Activated naive CD4-positive, alpha-beta T cell treated with anti-CD3 and anti-CD28 coated beads, Interleukin-2, amount 10 ng/mL, durations not matched to agents 7 days and 5 days (primary cell): ENCODE measurements around the gene SF3B2.
"Not testable (repeated sequence)": the region's sequence is repeated elsewhere in the genome, so short reads cannot be mapped to it uniquely, and the experiment has no call there.

Source experiments
- CTCF ChIA-PET: fragments of 350-600 bp; sonication (Branson Sonifier 250); formaldehyde crosslinking; loops from one replicate; lab custom pipeline; 2021; ENCODE audit warnings: antibody characterized with exemption; lab: Charles Lee
- DNase-seq: peaks from one replicate; pipeline ENCODE4 v3.0.0-alpha.2; 2020
- H3K27ac Mint-ChIP-seq: one replicate; pipeline ENCODE4 v1.8.0; 2021; ENCODE audit warnings: mild to moderate bottlenecking, moderate library complexity, mixed read lengths
- H3K27me3 Mint-ChIP-seq: one replicate; pipeline ENCODE4 v1.8.0; 2021; ENCODE audit warnings: mild to moderate bottlenecking, mixed read lengths
- H3K36me3 Mint-ChIP-seq: one replicate; pipeline ENCODE4 v1.8.0; 2021; ENCODE audit warnings: mixed read lengths
- H3K4me1 Mint-ChIP-seq: one replicate; pipeline ENCODE4 v1.8.0; 2021; ENCODE audit warnings: mixed read lengths
- H3K4me3 Mint-ChIP-seq: one replicate; pipeline ENCODE4 v1.8.0; 2021; ENCODE audit warnings: mild to moderate bottlenecking, moderate library complexity, mixed read lengths
- H3K9me3 Mint-ChIP-seq: one replicate; pipeline ENCODE4 v1.8.0; 2021; ENCODE audit warnings: mixed read lengths

Gene SF3B2, protein sequence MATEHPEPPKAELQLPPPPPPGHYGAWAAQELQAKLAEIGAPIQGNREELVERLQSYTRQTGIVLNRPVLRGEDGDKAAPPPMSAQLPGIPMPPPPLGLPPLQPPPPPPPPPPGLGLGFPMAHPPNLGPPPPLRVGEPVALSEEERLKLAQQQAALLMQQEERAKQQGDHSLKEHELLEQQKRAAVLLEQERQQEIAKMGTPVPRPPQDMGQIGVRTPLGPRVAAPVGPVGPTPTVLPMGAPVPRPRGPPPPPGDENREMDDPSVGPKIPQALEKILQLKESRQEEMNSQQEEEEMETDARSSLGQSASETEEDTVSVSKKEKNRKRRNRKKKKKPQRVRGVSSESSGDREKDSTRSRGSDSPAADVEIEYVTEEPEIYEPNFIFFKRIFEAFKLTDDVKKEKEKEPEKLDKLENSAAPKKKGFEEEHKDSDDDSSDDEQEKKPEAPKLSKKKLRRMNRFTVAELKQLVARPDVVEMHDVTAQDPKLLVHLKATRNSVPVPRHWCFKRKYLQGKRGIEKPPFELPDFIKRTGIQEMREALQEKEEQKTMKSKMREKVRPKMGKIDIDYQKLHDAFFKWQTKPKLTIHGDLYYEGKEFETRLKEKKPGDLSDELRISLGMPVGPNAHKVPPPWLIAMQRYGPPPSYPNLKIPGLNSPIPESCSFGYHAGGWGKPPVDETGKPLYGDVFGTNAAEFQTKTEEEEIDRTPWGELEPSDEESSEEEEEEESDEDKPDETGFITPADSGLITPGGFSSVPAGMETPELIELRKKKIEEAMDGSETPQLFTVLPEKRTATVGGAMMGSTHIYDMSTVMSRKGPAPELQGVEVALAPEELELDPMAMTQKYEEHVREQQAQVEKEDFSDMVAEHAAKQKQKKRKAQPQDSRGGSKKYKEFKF

DNA sequence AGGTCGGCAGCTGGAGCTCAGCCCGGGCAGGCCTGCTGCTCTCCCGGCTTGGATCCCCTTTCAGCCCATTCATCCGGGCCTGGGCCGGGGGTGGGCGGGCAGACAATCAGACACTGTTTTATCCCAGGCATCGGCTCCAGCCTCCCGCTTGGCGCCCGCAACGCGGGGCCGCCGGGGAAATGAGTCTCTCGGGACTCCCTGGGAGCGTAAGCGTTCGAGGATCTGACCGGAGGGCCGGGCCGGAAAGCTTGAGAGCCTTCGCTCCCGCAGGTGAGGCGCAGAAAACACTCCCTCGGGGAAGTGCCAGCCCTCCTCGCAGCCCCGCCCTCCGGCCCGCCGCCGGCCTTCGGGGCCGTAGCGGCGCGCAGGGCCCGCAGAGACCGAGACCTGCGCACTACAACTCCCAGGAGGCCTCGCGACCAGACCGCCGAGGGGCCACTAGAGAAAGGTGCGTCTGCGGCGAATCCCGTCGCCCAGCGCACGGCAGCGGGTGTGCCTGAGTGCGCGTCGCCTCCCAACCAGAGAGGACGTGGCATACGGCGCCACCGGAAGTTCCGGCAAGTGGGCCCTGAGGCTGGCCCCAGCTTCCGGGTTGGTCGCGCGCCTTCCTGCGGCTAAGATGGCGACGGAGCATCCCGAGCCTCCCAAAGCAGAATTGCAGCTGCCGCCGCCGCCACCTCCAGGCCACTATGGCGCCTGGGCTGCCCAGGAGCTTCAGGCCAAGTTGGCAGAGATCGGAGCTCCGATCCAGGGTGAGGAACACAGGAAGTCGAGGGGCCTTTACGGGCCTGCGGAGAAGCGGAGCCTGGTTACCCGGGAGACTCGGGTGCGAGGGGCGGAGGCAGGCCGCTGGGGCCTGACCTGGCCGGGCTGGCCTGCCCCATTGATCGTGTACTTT is at the start of gene SF3B2:
TSS of gene SF3B2 (plus strand) at position 599 of the 898 bp plus-strand sequence. CDS start at position 620, 21 bp downstream.
- H3K4me1 Mint-ChIP-seq: peaks cover 48% of the 10 kb centered on the region
- peak within 1 kb of the TSS; percentile 93 for H3K4me3 Mint-ChIP-seq
- DNase-seq: peak; percentile 98
- H3K9me3 Mint-ChIP-seq: no peaks in the 10 kb centered on the region
- H3K27me3 Mint-ChIP-seq: peaks cover 27% of the 10 kb centered on the region
- peak within 1 kb of the TSS; percentile 95 for H3K27ac Mint-ChIP-seq
- CTCF ChIA-PET: interaction anchor here (1.1 to 5.9 kb wide), 5 partner anchors 8 to 83 kb away, joined by 3 to 48 read pairs (median 3); partner anchors contain the start of genes CST6 and PACS1
- H3K36me3 Mint-ChIP-seq: peaks cover 29% of the 10 kb centered on the region

- H3K27ac Mint-ChIP-seq: peak overlapping the region; percentile 98
- no peaks in the 10 kb centered on the region for H3K27me3 Mint-ChIP-seq
- CTCF ChIA-PET: interaction anchor here (0.8 to 1.5 kb wide), 6 partner anchors 20 to 143 kb away, joined by 3 to 5 read pairs (median 4); partner anchors contain the start of gene CCDC85B
- peaks cover 53% of the 10 kb centered on the region for H3K4me1 Mint-ChIP-seq
- DNase-seq: no peak
- peaks cover 61% of the 10 kb centered on the region for H3K36me3 Mint-ChIP-seq
- no peaks in the 10 kb centered on the region for H3K9me3 Mint-ChIP-seq
- H3K4me3 Mint-ChIP-seq: peak overlapping the region; percentile 96
Measured at GRCh38 chr11:66002648-66003225, 49.4 kb upstream of the SF3B2 start.

DNA sequence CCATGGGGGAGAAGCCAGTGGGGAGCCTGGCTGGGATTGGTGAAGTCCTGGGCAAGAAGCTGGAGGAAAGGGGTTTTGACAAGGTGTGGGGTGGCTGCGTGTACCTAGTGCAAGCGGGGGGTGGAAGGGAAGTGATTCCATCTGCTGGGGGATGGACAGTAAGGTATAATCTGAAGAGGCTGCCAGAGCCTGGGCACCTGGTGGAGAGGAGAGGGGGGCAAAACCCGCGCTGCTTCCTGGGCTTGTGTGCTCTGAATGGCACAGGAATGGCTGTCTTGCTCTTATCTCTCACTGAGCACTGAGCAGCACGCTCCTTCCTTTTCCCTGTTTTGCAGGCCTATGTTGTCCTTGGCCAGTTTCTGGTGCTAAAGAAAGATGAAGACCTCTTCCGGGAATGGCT is 48.9 kb upstream of the SF3B2 start:
- H3K9me3 Mint-ChIP-seq: no peaks in the 10 kb centered on the region

GRCh38 chr11:66004186-66004585 is 48.0 kb upstream of the SF3B2 start:
- peaks cover 4% of the 10 kb centered on the region for H3K27me3 Mint-ChIP-seq
- no peaks in the 10 kb centered on the region for H3K9me3 Mint-ChIP-seq
- no peak for DNase-seq
- no peak overlapping the region for H3K27ac Mint-ChIP-seq
- peaks cover 46% of the 10 kb centered on the region for H3K36me3 Mint-ChIP-seq
- CTCF ChIA-PET: interaction anchor here (0.9 to 1.3 kb wide), 3 partner anchors 18 to 292 kb away, joined by 3 to 7 read pairs (median 3); partner anchors contain the start of gene KAT5
- H3K4me3 Mint-ChIP-seq: peak overlapping the region; percentile 48
- peaks cover 45% of the 10 kb centered on the region for H3K4me1 Mint-ChIP-seq

More for the DNA sequence above, 48.9 kb upstream of the SF3B2 start:
- DNase-seq: no peak
- Mint-ChIP-seq H3K27ac (peak overlapping the region; percentile 85), H3K4me3 (peak overlapping the region; percentile 96), H3K36me3 (peaks cover 55% of the 10 kb centered on the region), H3K4me1 (peaks cover 52% of the 10 kb centered on the region), H3K27me3 (no peaks in the 10 kb centered on the region)
- CTCF ChIA-PET: interaction anchor here (1.2 to 1.5 kb wide), 4 partner anchors 19 to 144 kb away, joined by 4 to 7 read pairs (median 5); no protein-coding TSS in a partner anchor

DNA sequence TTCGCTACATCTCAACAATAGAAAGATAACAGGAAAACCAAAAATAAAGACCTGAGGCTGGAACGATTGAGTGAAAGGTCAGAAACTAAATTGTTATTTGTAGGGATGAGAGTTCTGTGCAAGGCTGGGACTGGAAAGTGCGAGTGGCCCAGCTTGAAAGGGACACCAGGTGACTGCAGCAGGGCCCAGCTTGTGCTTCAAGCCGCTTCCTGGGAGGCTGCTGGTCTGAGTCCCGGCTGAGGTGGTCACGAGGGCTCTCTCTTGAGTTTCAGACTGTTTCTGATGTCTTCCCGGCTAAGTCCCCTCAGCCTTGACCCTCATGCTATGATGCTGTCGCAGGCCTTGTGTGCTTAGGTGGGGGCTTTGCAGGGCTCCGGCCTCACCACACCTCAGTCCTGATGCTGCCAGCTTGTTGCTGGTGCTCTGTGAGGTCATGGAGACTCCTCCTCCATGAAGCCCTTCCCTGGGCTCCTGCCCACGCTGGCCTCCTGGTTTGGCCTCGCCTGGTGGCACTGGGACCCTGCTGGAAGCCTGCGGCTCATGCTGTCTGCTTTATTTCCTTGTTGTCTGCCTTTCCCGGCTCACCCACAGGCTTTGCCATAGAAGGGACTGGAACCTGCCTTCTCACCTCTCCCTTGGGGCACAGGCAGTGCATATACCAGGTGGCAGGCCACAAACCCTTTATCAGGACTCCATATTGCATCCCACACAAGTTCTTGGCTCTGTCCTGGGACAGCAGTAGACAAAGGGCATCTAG is 45.9 kb upstream of the SF3B2 start:
- Mint-ChIP-seq H3K4me3 (no peak overlapping the region), H3K27ac (no peak overlapping the region), H3K36me3 (peaks cover 33% of the 10 kb centered on the region), H3K4me1 (peaks cover 26% of the 10 kb centered on the region), H3K9me3 (no peaks in the 10 kb centered on the region), H3K27me3 (peaks cover 20% of the 10 kb centered on the region)
- DNase-seq: no peak
- CTCF ChIA-PET: no interaction called here

GRCh38 chr11:66006891-66007176 is 45.3 kb upstream of the SF3B2 start:
- Mint-ChIP-seq H3K4me3 (no peak overlapping the region), H3K27ac (no peak overlapping the region), H3K9me3 (no peaks in the 10 kb centered on the region), H3K4me1 (peaks cover 25% of the 10 kb centered on the region), H3K27me3 (peaks cover 25% of the 10 kb centered on the region), H3K36me3 (peaks cover 31% of the 10 kb centered on the region)
- CTCF ChIA-PET: no interaction called here
- no peak for DNase-seq

GRCh38 chr11:66007201-66007634 is 44.9 kb upstream of the SF3B2 start:
- no peaks in the 10 kb centered on the region for H3K9me3 Mint-ChIP-seq
- H3K27ac Mint-ChIP-seq: no peak overlapping the region
- H3K27me3 Mint-ChIP-seq: peaks cover 29% of the 10 kb centered on the region

DNA sequence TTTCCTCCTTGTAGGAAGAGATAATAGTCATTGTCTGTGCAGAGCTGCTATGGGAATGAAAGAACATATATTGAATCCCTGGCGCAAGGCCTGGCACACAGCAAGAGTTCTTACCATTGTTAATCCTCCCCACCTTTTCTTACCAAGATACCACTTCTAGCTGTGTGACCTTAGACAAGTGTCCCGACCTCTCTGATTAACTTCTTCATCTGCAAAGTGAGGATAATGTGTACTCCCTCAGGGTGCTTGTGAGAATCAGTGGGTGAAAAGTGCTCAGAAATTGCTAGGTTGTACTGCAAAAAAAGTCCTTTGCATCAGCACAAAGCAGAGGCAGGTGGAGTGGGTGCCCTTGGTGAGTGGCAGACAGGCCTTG is 44.1 kb upstream of the SF3B2 start:
- peaks cover 21% of the 10 kb centered on the region for H3K36me3 Mint-ChIP-seq
- DNase-seq: no peak
- CTCF ChIA-PET: interaction anchor here (0.9 to 3.4 kb wide), 2 partner anchors 14 to 37 kb away, joined by 4 to 15 read pairs; no protein-coding TSS in a partner anchor
- H3K4me1 Mint-ChIP-seq: peaks cover 15% of the 10 kb centered on the region
- H3K9me3 Mint-ChIP-seq: no peaks in the 10 kb centered on the region
- H3K27me3 Mint-ChIP-seq: peaks cover 38% of the 10 kb centered on the region
- no peak overlapping the region for H3K4me3 Mint-ChIP-seq
- H3K27ac Mint-ChIP-seq: no peak overlapping the region

More at GRCh38 chr11:66007201-66007634, 44.9 kb upstream of the SF3B2 start:
- H3K4me3 Mint-ChIP-seq: no peak overlapping the region
- H3K4me1 Mint-ChIP-seq: peaks cover 21% of the 10 kb centered on the region
- CTCF ChIA-PET: no interaction called here
- H3K36me3 Mint-ChIP-seq: peaks cover 27% of the 10 kb centered on the region
- no peak for DNase-seq

DNA sequence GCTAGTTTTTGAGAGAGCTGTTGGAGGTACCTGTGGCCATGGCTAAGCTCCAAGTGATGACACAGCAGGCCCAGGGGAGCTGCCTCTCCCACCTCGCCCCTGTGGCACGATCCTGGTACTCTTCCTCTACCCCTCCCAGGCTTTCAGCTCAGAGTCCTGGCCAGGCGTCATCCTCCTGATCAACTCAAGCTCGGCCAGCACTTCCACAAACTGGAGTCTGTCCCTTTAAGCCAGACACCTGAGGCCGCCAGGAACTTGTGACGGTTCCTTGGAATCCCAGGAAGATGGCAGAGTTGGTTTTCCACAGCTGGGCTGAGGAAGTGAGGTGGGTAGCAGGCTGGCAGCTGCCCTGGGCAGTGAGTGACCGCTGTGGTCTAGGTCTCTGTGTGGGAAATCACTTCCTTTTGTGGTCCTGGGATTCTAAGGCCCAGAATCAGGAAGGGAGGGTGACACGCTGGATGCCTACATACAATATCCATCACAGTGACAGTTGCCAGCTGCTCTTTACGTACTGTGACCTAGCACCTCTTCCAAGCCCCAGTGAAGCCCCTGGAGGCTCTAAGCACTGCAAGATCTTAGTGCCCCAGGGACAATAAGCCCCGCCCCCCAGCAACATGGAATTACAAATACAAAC is 43.6 kb upstream of the SF3B2 start:
- Mint-ChIP-seq H3K27ac (no peak overlapping the region), H3K9me3 (no peaks in the 10 kb centered on the region), H3K4me3 (no peak overlapping the region), H3K4me1 (peaks cover 10% of the 10 kb centered on the region), H3K27me3 (peaks cover 43% of the 10 kb centered on the region), H3K36me3 (peaks cover 16% of the 10 kb centered on the region)
- CTCF ChIA-PET: interaction anchor here (0.9 to 3.4 kb wide), 3 partner anchors 13 to 37 kb away, joined by 4 to 15 read pairs (median 4); no protein-coding TSS in a partner anchor
- no peak for DNase-seq

DNA sequence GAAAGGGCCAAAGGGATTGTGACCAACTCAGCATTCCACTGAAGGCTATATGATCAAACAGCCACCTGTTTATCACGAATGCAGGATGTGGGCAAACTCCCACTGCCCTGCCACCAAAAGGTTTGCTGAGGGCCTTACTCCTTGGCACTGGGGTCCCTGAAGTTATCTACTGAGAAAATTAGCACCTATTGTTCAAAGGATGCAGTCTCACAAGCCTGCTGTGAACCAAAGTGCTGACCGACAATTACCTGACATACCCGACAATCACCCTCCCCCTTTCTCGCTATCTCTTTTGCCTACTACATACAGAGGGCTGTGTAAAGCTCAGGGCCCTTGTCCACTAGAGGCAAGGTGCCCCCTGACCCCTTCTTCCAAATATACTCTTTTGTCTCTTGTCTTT is 42.1 kb upstream of the SF3B2 start:
- H3K9me3 Mint-ChIP-seq, DNase-seq, H3K4me3 Mint-ChIP-seq, H3K4me1 Mint-ChIP-seq, H3K36me3 Mint-ChIP-seq, H3K27ac Mint-ChIP-seq: not testable (repeated sequence)
- CTCF ChIA-PET: interaction anchor here (3.4 kb wide), 1 partner anchor 12 kb away, joined by 15 read pairs; no protein-coding TSS in a partner anchor
- peaks cover 49% of the 10 kb centered on the region for H3K27me3 Mint-ChIP-seq

GRCh38 chr11:66011239-66011784 is 40.9 kb upstream of the SF3B2 start:
- DNase-seq: no peak
- CTCF ChIA-PET: interaction anchor here (2.9 to 3.4 kb wide), 2 partner anchors 10 to 11 kb away, joined by 14 to 15 read pairs; no protein-coding TSS in a partner anchor
- H3K27me3 Mint-ChIP-seq: peaks cover 49% of the 10 kb centered on the region
- H3K27ac Mint-ChIP-seq: no peak overlapping the region
- H3K4me3 Mint-ChIP-seq: no peak overlapping the region
- H3K9me3 Mint-ChIP-seq: no peaks in the 10 kb centered on the region
- H3K36me3 Mint-ChIP-seq: no peaks in the 10 kb centered on the region
- peaks cover 2% of the 10 kb centered on the region for H3K4me1 Mint-ChIP-seq
